Skin epidermis (tissue), 12 donors: ENCODE data around the gene SLIT1.

Experiments
- H3K27ac ChIP-seq, 21 experiments: fragments of 200-600 bp; sonication (generic) in 11 of 21; one replicate each; pipeline ENCODE4 v1.5.0; 2020; ENCODE audit warnings: mild to moderate bottlenecking in 3 of 21, inconsistent platforms in 2 of 21, moderate library complexity in 2 of 21
- H3K4me3 ChIP-seq, 7 experiments: fragments of 200-600 bp; sonication (generic) in 2 of 7; one replicate each; pipeline ENCODE4 v1.5.0; 2020; ENCODE audit warnings: inconsistent platforms in 2 of 7, mild to moderate bottlenecking in 2 of 7, moderate library complexity in 1 of 7

Gene SLIT1

GRCh38 chr10:97175586-97175985 lies 10.2 kb downstream of the SLIT1 start:
- H3K4me3 ChIP-seq = no peak overlapping the region
- no peak overlapping the region for H3K27ac ChIP-seq

- H3K27ac ChIP-seq = no peak overlapping the region
- H3K4me3 ChIP-seq = no peak overlapping the region
Measured at GRCh38 chr10:97174941-97175340, 10.8 kb downstream of the SLIT1 start.

GRCh38 chr10:97174276-97174775 lies 11.4 kb downstream of the SLIT1 start:
- Histone ChIP-seq H3K27ac (no peak overlapping the region), H3K4me3 (no peak overlapping the region)

- no peak overlapping the region for H3K27ac ChIP-seq
- no peak overlapping the region for H3K4me3 ChIP-seq
Measured at GRCh38 chr10:97173036-97173435, 12.7 kb downstream of the SLIT1 start.

GRCh38 chr10:97171001-97171400 lies 14.8 kb downstream of the SLIT1 start:
- Histone ChIP-seq H3K27ac (no peak overlapping the region), H3K4me3 (no peak overlapping the region)

- Histone ChIP-seq H3K27ac (no peak overlapping the region), H3K4me3 (no peak overlapping the region)
Measured at GRCh38 chr10:97169911-97170693, 15.7 kb downstream of the SLIT1 start.

GRCh38 chr10:97169063-97169462 lies 16.7 kb downstream of the SLIT1 start:
- H3K4me3 ChIP-seq = no peak overlapping the region
- no peak overlapping the region for H3K27ac ChIP-seq

- no peak overlapping the region for H3K27ac ChIP-seq
Measured at GRCh38 chr10:97168645-97169044, 17.1 kb downstream of the SLIT1 start.

GRCh38 chr10:97165499-97165898 lies 20.3 kb downstream of the SLIT1 start:
- H3K27ac ChIP-seq = no peak overlapping the region

More at GRCh38 chr10:97168645-97169044, 17.1 kb downstream of the SLIT1 start:
- H3K4me3 ChIP-seq = no peak overlapping the region

GRCh38 chr10:97163781-97164501 lies 21.8 kb downstream of the SLIT1 start:
- Histone ChIP-seq H3K4me3 (no peak overlapping the region), H3K27ac (no peak overlapping the region)

More at GRCh38 chr10:97165499-97165898, 20.3 kb downstream of the SLIT1 start:
- H3K4me3 ChIP-seq = no peak overlapping the region

- H3K4me3 ChIP-seq = no peak overlapping the region
- H3K27ac ChIP-seq = no peak overlapping the region
Measured at GRCh38 chr10:97163181-97163580, 22.6 kb downstream of the SLIT1 start.

GRCh38 chr10:97159646-97160305 lies 26.0 kb downstream of the SLIT1 start:
- Histone ChIP-seq H3K27ac (no peak overlapping the region), H3K4me3 (no peak overlapping the region)

GRCh38 chr10:97157578-97158095 lies 28.1 kb downstream of the SLIT1 start:
- no peak overlapping the region for H3K27ac ChIP-seq

GRCh38 chr10:97154781-97155180 lies 31.0 kb downstream of the SLIT1 start:
- no peak overlapping the region for H3K27ac ChIP-seq

More at GRCh38 chr10:97157578-97158095, 28.1 kb downstream of the SLIT1 start:
- no peak overlapping the region for H3K4me3 ChIP-seq

GRCh38 chr10:97154162-97154561 lies 31.6 kb downstream of the SLIT1 start:
- no peak overlapping the region for H3K4me3 ChIP-seq

More at GRCh38 chr10:97154781-97155180, 31.0 kb downstream of the SLIT1 start:
- H3K4me3 ChIP-seq = no peak overlapping the region

GRCh38 chr10:97153270-97153850 lies 32.4 kb downstream of the SLIT1 start:
- Histone ChIP-seq H3K27ac (no peak overlapping the region), H3K4me3 (no peak overlapping the region)

More at GRCh38 chr10:97154162-97154561, 31.6 kb downstream of the SLIT1 start:
- no peak overlapping the region for H3K27ac ChIP-seq

- no peak overlapping the region for H3K27ac ChIP-seq
- no peak overlapping the region for H3K4me3 ChIP-seq
Measured at GRCh38 chr10:97151307-97151914, 34.3 kb downstream of the SLIT1 start.

GRCh38 chr10:97150616-97151015 lies 35.1 kb downstream of the SLIT1 start:
- Histone ChIP-seq H3K27ac (no peak overlapping the region), H3K4me3 (no peak overlapping the region)

- Histone ChIP-seq H3K4me3 (no peak overlapping the region), H3K27ac (no peak overlapping the region)
Measured at GRCh38 chr10:97150013-97150595, 35.7 kb downstream of the SLIT1 start.
